Hepatic stellate cell (primary cell): Measurements from ENCODE around the gene MGLL.

ENCODE experiments used
- DNase-seq: peaks from one replicate; pipeline ENCODE4 v3.0.0; 2011; ENCODE audit warnings: low spot score

MGLL gene

DNA sequence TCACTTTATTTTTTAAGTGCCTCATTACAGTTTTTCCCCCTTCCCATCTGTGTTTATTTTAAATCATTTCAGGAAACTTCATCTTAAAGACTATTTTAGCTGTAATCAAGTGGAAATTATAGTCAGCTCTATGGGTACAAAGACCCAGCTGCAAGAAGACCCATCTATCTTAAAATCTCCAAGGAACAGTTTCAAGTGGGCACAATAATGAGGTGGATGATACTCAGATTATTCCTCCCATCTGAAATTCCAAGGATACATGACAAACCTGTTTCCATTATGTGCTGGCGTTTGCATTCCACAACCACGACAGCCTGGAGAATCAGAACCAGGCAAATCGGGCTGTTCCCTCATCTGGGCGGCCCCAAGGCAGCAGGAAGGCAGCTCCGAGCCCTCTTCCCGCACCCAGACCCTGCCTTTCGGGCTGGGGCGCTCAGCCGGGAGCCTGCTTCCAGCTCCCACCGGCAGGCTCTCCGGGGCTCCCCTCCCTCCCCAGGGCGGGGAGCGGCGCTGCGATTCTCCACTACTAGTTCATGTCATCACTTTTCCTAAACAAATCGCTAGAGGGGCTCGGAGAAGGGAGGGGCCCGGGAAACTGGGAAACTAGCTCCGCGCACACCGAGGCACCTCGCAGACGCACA is at the start of gene MGLL:
Gene MGLL (minus strand): TSS at position 475 of the 641 bp plus-strand sequence. CDS start 197 bp downstream, at position 278.
- peak; percentile 67 for DNase-seq

- no peak for DNase-seq
Observed at GRCh38 chr3:127870156-127870555, 47.8 kb upstream of the MGLL start.

GRCh38 chr3:127867986-127868385 is 45.7 kb upstream of the MGLL start:
- DNase-seq = no peak

- no peak for DNase-seq
Observed at GRCh38 chr3:127867412-127867811, 45.1 kb upstream of the MGLL start.

GRCh38 chr3:127865941-127866340 is 43.6 kb upstream of the MGLL start:
- DNase-seq = peak; percentile 17

- DNase-seq = no peak
Observed at GRCh38 chr3:127860211-127860696, 37.9 kb upstream of the MGLL start.

GRCh38 chr3:127859730-127860129 is 37.4 kb upstream of the MGLL start:
- DNase-seq = no peak

GRCh38 chr3:127858937-127859336 is 36.6 kb upstream of the MGLL start:
- no peak for DNase-seq

- no peak for DNase-seq
Observed at GRCh38 chr3:127858521-127858920, 36.2 kb upstream of the MGLL start.

- peak; percentile 13 for DNase-seq
Observed at GRCh38 chr3:127857333-127857732, 35.0 kb upstream of the MGLL start.

- DNase-seq = no peak
Observed at GRCh38 chr3:127856801-127857200, 34.5 kb upstream of the MGLL start.

GRCh38 chr3:127855246-127855645 is 32.9 kb upstream of the MGLL start:
- DNase-seq = no peak

DNA sequence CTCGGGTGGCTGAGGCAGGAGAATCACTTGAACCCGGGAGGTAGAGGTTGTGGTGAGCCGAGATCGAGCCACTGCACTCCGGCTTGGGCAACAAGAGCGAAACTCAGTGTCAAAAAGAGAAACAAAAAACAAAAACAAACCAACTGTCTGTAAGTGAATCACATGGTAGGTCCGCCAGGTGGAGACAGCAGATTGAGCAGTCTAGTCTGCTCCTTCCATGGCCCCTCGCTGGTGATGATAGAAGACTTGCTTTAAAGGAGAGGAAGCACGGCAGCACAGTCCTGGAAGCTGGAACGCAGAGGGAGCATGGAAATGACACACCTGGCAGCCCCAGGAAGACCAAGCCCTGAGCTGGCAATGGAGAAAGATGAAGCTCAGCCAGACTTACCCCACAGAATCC is 31.4 kb upstream of the MGLL start:
- DNase-seq = no peak

DNA sequence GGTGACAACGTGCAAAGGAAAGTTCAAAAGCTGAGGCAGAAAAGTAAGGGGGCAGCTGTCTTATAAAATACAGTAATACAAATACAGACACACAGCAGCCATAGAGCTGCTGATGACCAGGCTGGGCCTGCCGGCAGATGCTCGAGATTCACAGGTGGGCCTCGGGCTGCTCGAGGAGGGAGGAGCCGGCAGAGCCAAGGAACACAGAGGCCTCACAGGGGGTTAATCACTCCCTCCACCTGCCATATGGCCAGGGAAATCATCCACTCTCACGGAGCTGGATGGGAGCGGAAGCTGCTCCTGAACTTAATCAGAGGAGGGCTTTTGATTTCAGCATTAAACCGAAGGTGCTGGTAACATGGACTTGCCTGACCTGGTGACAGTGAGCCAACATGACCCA is 29.6 kb upstream of the MGLL start:
- no peak for DNase-seq

GRCh38 chr3:127849368-127849767 is 27.1 kb upstream of the MGLL start:
- DNase-seq = no peak

GRCh38 chr3:127848131-127849129 is 26.1 kb upstream of the MGLL start:
- DNase-seq = no peak

DNA sequence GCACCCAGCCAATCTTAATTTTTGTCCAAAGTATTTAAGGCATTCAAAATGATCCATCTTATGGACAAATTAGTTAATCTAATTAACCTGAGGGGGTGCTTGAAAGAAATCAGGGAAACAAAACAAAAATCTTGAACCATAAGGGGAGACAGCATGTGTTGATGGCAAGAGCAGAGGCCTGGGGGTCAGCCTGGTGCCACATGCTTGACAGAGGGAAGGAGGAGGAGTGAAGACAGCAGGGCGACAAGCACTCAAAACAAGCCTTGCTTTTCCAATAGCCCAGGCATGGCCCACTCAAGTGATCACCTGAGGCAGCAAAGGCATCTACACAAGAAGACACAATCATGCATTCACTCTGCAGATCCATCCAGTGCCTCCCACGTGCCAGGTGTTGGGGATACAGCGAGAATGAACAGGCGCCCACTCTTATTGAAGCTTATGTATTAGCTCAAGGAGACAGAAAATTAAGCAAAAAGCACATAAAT is 25.0 kb upstream of the MGLL start:
- DNase-seq = no peak

DNA sequence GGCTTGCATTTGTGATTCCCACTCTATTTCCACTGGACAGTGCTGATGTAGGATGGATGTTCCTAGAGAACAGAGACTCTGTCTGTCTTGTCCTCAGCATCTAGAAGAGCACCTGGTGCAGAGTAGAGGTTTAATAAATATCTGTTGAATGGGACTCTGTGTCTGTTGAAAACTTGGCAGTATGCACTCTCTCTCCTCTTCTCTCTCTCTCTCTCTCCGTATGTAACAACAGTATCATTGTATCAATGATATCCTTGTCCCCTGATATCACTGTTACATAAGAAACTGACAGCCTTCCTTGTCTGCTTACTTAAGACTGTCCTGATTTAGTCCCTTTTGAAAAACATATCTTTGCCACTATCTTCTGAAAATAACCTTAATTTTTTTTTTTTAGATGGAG is 24.3 kb upstream of the MGLL start:
- DNase-seq = no peak

- DNase-seq = no peak
Observed at GRCh38 chr3:127844326-127844942, 22.1 kb upstream of the MGLL start.

DNA sequence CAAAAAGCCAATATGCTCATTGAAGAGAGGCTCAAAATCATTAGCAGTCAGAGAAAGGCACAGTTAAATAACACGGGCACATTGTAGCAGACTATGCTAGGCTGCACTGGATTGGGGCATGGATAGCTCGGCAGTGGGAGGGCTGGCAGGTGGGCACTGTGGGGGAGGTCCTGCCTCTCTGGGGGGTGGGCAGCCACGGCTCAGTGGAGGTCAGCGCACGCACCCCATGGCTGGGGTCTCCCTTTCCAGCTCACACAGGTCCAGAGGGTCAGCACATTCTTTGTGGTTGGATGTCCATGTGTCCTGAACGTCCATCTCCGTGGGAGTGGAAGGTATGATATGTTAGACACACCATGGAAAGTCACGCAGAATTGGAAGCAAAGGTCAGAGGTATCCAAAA is 18.4 kb upstream of the MGLL start:
- no peak for DNase-seq

DNA sequence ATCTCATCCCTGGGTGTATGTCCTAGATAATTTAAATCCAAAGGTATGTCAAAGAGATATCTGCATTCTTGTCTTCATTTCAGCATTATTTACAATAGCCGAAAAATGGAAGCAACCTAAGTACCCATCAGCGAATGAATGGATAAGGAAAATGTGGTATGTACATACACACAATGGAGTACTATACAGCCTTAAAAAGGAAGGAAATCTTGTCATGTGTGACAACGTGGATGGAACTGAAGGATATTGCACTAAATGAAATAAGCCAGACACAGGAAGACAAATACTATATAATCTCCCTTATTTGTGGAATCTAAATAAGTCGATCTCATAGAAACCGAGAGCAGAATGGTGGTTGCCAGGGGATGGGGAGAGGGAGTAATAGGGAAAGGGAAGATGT is 16.8 kb upstream of the MGLL start:
- DNase-seq = no peak
